Measurements from ENCODE around the gene TOR3A. TPM values are rescaled to one million over a fixed set of nuclear protein-coding genes. Genes with fewer than 3 reads are reported as not detected.
A peak's percentile ranks its signal among the peaks of the same experiment; 100 is the strongest.

Gene TOR3A
- polyA plus RNA-seq, 3 donors from 2014 or later: 41.3 to 64.3 (median 45.2) TPM

DNA sequence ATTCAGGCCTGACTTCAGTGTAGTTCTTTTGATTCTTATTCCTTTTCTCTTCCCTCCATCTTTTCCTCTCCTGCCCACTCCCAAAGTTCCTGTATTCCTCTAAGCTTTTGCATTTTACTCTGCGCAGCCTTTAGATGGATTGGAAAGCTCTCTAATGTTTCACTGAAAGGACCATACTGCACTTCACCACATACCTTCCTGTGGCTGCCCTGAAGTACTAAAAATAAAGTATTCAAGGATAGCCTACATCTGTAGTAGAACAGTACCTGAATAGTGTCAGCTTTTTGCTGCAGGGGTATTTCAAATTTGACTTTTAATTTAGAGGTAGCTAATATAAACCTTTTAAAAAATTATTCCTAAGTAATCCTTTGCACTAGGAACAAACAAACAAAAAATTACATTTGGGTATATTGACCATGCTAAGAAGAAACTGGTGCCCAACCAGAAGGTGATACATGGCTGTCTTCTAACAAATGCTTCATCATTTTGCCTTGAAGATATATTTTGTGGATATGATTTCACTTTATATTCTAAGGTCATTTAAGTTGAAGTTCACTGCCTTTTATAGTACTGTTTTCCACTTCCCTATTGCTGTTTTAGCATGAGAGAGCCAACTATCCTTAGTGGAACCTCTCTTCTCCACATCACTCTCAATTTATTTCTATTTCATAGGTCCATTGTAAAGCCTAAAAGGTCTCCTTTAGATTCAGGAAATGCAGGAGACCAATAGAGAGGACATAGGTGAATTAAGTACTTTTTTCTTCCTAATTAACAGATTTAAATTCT, 33.3 kb upstream of the TOR3A start:
- Mint-ChIP-seq H3K27me3 (ENCODE audit: low read depth in 3 of 3) (peaks cover 0 to 3% (median 0%) of the 10 kb centered on the region in 3 donors), H3K9me3 (no peaks in the 10 kb centered on the region), H3K4me1 (peaks cover 4 to 11% of the 10 kb centered on the region in 2 donors), H3K36me3 (peaks cover 0 to 6% (median 4%) of the 10 kb centered on the region in 3 donors), H3K4me3 (no peak overlapping the region), H3K27ac (peak overlapping the region in 3 of 6 donors; percentile 25 to 85 (median 41))
- DNase-seq: no peak

GRCh38 chr1:179052776-179053175, 29.1 kb upstream of the TOR3A start:
- Mint-ChIP-seq H3K27ac (peak overlapping the region in 1 of 6 donors; percentile 33), H3K36me3 (peaks cover 15 to 30% (median 15%) of the 10 kb centered on the region in 3 donors), H3K4me1 (peaks cover 2 to 8% of the 10 kb centered on the region in 2 donors), H3K9me3 (no peaks in the 10 kb centered on the region), H3K27me3 (ENCODE audit: low read depth in 3 of 3) (peaks cover 0 to 3% (median 0%) of the 10 kb centered on the region in 3 donors), H3K4me3 (no peak overlapping the region)
- no peak for DNase-seq

GRCh38 chr1:179053486-179053885, 28.4 kb upstream of the TOR3A start:
- Mint-ChIP-seq H3K27ac (no peak overlapping the region), H3K9me3 (no peaks in the 10 kb centered on the region), H3K4me1 (peaks cover under 1 to 2% of the 10 kb centered on the region in 2 donors), H3K27me3 (ENCODE audit: low read depth in 3 of 3) (peaks cover 0 to 3% (median 0%) of the 10 kb centered on the region in 3 donors), H3K36me3 (peaks cover 15 to 30% (median 19%) of the 10 kb centered on the region in 3 donors), H3K4me3 (no peak overlapping the region)
- no peak for DNase-seq

DNA sequence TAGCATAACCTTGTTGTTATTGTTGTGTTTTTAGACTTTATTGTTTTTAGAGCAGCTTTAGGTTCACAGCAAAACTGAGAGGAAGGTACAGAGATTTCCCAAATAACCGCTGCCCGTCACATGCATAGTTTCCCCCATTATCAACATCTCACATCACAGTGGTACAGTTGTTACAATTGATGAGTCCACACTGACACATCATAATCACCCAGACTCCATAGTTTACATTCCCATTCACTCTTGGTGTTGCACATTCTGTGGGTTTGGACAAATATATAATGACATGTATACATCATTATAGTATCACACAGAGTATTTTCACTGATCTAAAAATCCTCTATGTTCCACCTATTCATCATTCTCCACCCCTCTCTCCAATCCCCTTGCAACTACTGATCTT, 25.9 kb upstream of the TOR3A start:
- no peak overlapping the region for H3K4me3 Mint-ChIP-seq
- no peaks in the 10 kb centered on the region for H3K9me3 Mint-ChIP-seq
- peaks cover 15 to 30% (median 23%) of the 10 kb centered on the region in 3 donors for H3K36me3 Mint-ChIP-seq

GRCh38 chr1:179058487-179059483, 23.1 kb upstream of the TOR3A start:
- Mint-ChIP-seq H3K4me3 (no peak overlapping the region), H3K4me1 (peaks cover 0 to 2% of the 10 kb centered on the region in 2 donors), H3K27ac (peak overlapping the region in 1 of 6 donors; percentile 6), H3K9me3 (no peaks in the 10 kb centered on the region), H3K36me3 (peaks cover 19 to 35% (median 28%) of the 10 kb centered on the region in 3 donors), H3K27me3 (ENCODE audit: low read depth in 3 of 3) (peaks cover 0 to 1% (median 0%) of the 10 kb centered on the region in 3 donors)
- DNase-seq: no peak

More for the DNA sequence above, 25.9 kb upstream of the TOR3A start:
- H3K4me1 Mint-ChIP-seq: peaks cover 0 to 2% of the 10 kb centered on the region in 2 donors
- H3K27me3 Mint-ChIP-seq (ENCODE audit: low read depth in 3 of 3): peaks cover 0 to 1% (median 0%) of the 10 kb centered on the region in 3 donors
- no peak overlapping the region for H3K27ac Mint-ChIP-seq
- DNase-seq: no peak

- Mint-ChIP-seq H3K4me3 (no peak overlapping the region), H3K4me1 (peaks cover 0 to 2% of the 10 kb centered on the region in 2 donors), H3K9me3 (no peaks in the 10 kb centered on the region), H3K36me3 (peaks cover 18 to 29% (median 29%) of the 10 kb centered on the region in 3 donors), H3K27me3 (ENCODE audit: low read depth in 3 of 3) (peaks cover 0 to 1% (median 0%) of the 10 kb centered on the region in 3 donors), H3K27ac (no peak overlapping the region)
- DNase-seq: no peak
Observed at GRCh38 chr1:179061360-179062282, 20.2 kb upstream of the TOR3A start.

GRCh38 chr1:179066471-179066870, 15.4 kb upstream of the TOR3A start:
- Mint-ChIP-seq H3K27me3 (ENCODE audit: low read depth in 3 of 3) (no peaks in the 10 kb centered on the region), H3K9me3 (no peaks in the 10 kb centered on the region), H3K4me3 (no peak overlapping the region), H3K4me1 (no peaks in the 10 kb centered on the region), H3K27ac (no peak overlapping the region), H3K36me3 (peaks cover 19 to 37% (median 26%) of the 10 kb centered on the region in 3 donors)
- no peak for DNase-seq

DNA sequence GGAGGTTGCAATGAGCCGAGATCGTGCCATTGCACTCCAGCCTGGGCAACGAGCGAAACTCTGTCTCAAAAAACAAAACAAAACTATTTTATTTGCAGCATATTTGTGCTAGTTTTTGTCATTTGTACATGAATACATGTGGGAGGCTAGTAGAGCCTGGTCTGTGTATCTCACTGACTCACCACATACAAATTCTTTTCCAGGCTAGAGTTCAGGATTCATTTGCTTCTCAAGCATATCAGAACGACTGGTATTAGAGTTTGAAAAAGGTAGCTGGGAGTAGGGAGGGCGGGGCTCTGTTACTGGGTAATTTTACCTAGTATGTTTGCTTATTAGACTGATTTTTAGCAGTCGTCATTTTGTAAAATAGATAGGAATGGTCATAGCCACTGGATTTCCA, 4.5 kb upstream of the TOR3A start:
- Mint-ChIP-seq H3K36me3 (peaks cover 2 to 6% (median 3%) of the 10 kb centered on the region in 3 donors), H3K4me1 (peaks cover 11 to 18% of the 10 kb centered on the region in 2 donors)
- no peak for DNase-seq

DNA sequence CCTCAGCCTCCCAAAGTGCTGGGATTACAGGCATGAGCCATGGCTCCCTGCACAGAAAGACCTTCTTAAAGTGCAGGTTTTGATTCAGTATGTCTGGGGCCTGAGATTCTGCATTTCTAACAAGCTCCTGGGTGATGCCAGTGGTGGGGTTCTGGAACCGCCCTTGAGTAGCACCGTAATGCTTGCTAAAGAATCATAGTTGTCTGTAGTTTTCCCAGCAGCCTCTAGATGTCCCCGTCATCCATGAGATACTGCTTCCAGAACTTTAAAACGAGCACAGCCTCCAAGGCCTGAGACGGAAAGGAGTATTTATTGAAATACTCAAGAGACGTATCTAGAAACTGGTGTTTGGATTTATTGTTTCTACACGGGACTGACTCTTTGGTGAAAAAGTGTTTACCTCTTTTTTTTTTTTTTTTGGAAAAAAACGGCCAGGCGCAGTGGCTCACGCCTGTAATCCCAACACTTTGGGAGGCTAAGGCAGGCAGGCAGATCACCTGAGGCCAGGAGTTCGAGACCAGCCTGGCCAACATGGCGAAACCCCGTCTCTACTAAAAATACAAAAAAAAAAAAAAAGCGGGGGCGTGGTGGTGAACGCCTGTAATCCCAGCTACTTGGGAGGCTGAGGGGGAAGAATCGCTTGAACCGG, 2.6 kb upstream of the TOR3A start:
- H3K27ac Mint-ChIP-seq: peak overlapping the region in 3 of 6 donors; percentile 2 to 26 (median 18)
- H3K36me3 Mint-ChIP-seq: no peaks in the 10 kb centered on the region
- H3K9me3 Mint-ChIP-seq: no peaks in the 10 kb centered on the region
- H3K4me3 Mint-ChIP-seq: peak overlapping the region in 2 of 5 donors; percentile 22 to 39
- peaks cover 23 to 32% of the 10 kb centered on the region in 2 donors for H3K4me1 Mint-ChIP-seq
- H3K27me3 Mint-ChIP-seq (ENCODE audit: low read depth in 3 of 3): peaks cover 0 to 3% (median 2%) of the 10 kb centered on the region in 3 donors
- DNase-seq: peak; percentile 46 to 62 (median 57)

More for the DNA sequence above, 4.5 kb upstream of the TOR3A start:
- Mint-ChIP-seq H3K27ac (no peak overlapping the region), H3K4me3 (no peak overlapping the region), H3K27me3 (ENCODE audit: low read depth in 3 of 3) (no peaks in the 10 kb centered on the region), H3K9me3 (no peaks in the 10 kb centered on the region)

DNA sequence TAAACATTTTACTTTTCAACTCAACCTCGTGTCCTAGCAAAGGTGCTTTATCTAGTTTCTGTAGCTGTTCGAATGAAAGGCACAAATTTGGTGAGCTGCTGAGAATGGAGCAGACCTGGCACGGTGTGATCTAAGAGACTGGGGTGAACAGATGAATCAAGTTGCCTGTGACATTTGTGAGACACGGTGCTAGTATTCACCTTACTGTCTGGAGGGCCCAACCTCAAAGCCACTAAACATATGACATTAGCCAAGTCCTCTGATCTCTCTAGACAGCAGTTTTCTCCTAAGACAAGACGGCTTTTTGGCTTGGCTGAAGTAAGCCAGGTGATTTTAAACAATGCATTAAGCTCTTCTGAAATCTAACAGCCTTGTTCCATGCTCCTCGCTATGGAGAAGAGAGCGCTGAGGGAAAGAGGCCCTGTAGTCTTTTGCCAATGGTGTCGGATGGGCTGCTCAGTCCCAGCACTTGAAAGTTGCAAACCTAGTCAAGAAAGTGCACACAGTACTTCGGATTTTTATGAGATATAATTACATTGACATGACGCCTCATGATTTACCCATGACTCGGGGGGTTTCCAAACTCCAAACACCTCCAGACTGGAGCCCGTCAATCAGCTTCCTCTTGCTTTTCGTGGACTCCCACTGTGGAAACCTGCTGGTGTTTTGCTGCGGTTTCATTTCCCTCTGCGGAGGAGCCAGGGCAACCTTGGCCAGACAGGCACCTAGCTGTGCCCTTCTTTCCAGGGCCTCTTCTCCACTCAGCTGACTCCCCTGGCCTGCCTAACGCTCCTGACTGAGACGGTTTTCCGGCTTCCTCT, 794 bp upstream of the TOR3A start:
- H3K4me3 Mint-ChIP-seq: peak overlapping the region; percentile 93 to 96 (median 95)
- H3K4me1 Mint-ChIP-seq: peaks cover 29 to 32% of the 10 kb centered on the region in 2 donors
- H3K9me3 Mint-ChIP-seq: no peaks in the 10 kb centered on the region
- DNase-seq: no peak
- no peaks in the 10 kb centered on the region for H3K36me3 Mint-ChIP-seq
- peaks cover 0 to 3% (median 2%) of the 10 kb centered on the region in 3 donors for H3K27me3 Mint-ChIP-seq (ENCODE audit: low read depth in 3 of 3)
- H3K27ac Mint-ChIP-seq: peak overlapping the region; percentile 85 to 95 (median 91)

- peaks cover 0 to 5% (median 0%) of the 10 kb centered on the region in 3 donors for H3K36me3 Mint-ChIP-seq
- peaks cover 0 to 4% (median 2%) of the 10 kb centered on the region in 3 donors for H3K27me3 Mint-ChIP-seq (ENCODE audit: low read depth in 3 of 3)
Observed at GRCh38 chr1:179082333-179082998, 596 bp downstream of the TOR3A start.

More at GRCh38 chr1:179082333-179082998, 596 bp downstream of the TOR3A start:
- peaks cover 32 to 40% of the 10 kb centered on the region in 2 donors for H3K4me1 Mint-ChIP-seq
- peak overlapping the region; percentile 74 to 94 (median 91) for H3K27ac Mint-ChIP-seq
- peak overlapping the region; percentile 95 to 98 (median 96) for H3K4me3 Mint-ChIP-seq
- peak; percentile 31 to 38 (median 32) for DNase-seq
- H3K9me3 Mint-ChIP-seq: no peaks in the 10 kb centered on the region
